ENCODE measurements around the gene KLRB1. TPM values are rescaled to one million over a fixed set of nuclear protein-coding genes. Genes with fewer than 3 reads are reported as not detected.
"Not testable (repeated sequence)": the region's sequence is repeated elsewhere in the genome, so short reads cannot be mapped to it uniquely, and the experiment has no call there.

Gene KLRB1
- total RNA-seq, 1 donor from 2014 or later, result not detected

DNA sequence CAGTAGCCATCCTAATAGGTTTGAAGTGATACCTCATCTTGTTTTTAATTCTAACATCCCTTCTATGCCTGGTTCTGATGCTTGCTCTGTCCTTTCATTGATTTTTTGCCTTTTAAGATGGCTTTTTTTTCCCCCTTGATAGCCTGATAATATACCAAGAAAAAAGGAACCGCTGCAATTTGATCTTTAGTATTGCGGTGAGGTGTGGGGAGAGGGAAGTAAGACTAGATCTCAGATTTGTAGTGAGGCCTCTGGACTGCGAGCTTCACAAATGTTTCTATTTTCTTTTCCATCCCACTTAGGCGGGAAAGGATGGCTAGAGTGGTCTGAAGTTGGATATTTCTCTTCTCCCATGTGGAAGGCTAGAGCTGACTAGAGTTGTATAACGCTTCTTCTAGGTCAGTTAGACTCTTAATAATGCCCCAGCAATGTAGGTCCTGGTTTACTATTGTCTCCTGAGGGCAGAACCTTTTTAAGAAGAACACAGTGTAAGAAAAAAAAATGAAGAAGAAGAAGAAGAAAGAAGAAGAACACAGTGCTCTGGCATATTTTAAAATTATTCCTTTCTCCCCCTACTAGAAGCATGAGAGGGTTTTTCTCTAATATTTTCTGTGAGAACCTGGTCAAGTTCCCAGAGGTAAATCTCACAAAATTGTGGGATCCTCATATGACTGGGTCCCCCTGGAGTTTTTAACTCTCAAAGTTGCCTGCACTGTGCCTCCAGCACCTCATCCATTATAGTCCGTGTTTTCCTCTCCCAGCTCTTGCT, 11.9 kb upstream of the KLRB1 start:
- peaks cover 7% of the 10 kb centered on the region for H3K36me3 Mint-ChIP-seq (ENCODE audit: low read depth)
- TF ChIP-seq, protein P1, sequence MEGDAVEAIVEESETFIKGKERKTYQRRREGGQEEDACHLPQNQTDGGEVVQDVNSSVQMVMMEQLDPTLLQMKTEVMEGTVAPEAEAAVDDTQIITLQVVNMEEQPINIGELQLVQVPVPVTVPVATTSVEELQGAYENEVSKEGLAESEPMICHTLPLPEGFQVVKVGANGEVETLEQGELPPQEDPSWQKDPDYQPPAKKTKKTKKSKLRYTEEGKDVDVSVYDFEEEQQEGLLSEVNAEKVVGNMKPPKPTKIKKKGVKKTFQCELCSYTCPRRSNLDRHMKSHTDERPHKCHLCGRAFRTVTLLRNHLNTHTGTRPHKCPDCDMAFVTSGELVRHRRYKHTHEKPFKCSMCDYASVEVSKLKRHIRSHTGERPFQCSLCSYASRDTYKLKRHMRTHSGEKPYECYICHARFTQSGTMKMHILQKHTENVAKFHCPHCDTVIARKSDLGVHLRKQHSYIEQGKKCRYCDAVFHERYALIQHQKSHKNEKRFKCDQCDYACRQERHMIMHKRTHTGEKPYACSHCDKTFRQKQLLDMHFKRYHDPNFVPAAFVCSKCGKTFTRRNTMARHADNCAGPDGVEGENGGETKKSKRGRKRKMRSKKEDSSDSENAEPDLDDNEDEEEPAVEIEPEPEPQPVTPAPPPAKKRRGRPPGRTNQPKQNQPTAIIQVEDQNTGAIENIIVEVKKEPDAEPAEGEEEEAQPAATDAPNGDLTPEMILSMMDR (conservative IDR thresholded peaks at IDR 0.05), result no peak
- no peak overlapping the region for H3K27ac Mint-ChIP-seq (ENCODE audit: unreplicated experiment)
- no peak for DNase-seq (ENCODE audit: low read depth, low spot score)
- peaks cover 3% of the 10 kb centered on the region for H3K9me3 Mint-ChIP-seq
- no peaks in the 10 kb centered on the region for H3K27me3 Mint-ChIP-seq (ENCODE audit: low read depth)
- H3K4me1 Mint-ChIP-seq, result no peaks in the 10 kb centered on the region
- no peak overlapping the region for H3K4me3 Mint-ChIP-seq

DNA sequence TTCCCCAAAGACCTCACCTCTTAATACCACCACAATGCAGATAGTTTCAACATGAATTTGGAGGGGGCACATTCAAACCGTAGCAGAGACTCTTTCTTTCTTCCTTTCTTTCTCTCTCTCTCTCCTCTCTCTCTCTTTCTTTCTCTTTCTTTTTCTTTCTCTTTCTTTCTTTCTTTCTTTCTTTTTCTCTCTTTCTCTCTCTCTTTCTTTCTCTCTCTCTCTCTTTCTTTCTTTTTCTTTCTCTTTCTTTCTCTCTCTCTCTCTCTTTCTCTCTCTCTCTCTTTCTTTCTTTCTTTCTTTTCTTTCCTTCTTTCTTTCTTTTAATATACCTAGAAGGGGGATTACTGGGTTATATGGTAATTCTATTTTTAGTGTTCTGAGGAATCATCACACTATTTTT, 11.2 kb upstream of the KLRB1 start:
- DNase-seq (ENCODE audit: low read depth, low spot score); H3K4me3 Mint-ChIP-seq; H3K27me3 Mint-ChIP-seq (ENCODE audit: low read depth); H3K27ac Mint-ChIP-seq (ENCODE audit: unreplicated experiment); H3K4me1 Mint-ChIP-seq; H3K9me3 Mint-ChIP-seq; H3K36me3 Mint-ChIP-seq (ENCODE audit: low read depth): not testable (repeated sequence)

DNA sequence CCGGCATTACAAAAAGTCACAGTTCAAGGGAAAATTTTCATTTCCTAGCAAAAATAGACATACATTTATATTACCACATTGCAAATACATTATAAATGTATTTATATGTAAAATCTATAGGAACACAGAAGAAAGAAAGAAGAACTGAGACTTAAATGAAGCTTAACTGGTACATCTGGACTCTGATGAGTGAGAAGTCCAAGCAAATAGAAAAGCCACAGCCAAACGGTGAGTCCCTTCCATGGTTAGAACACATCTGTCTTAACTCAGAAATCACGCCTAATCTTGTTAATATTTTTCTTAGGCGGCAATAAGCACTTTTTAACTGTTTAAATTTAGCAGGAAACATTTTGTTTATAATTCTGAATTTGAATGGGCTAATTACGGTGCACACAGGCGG, 9.4 kb upstream of the KLRB1 start:
- Mint-ChIP-seq H3K27me3 (ENCODE audit: low read depth) (no peaks in the 10 kb centered on the region), H3K4me3 (no peak overlapping the region), H3K27ac (ENCODE audit: unreplicated experiment) (no peak overlapping the region), H3K9me3 (peaks cover 6% of the 10 kb centered on the region), H3K4me1 (no peaks in the 10 kb centered on the region), H3K36me3 (ENCODE audit: low read depth) (peaks cover 4% of the 10 kb centered on the region)
- no peak for DNase-seq (ENCODE audit: low read depth, low spot score)
- TF ChIP-seq, protein P1 (conservative IDR thresholded peaks at IDR 0.05), result no peak

DNA sequence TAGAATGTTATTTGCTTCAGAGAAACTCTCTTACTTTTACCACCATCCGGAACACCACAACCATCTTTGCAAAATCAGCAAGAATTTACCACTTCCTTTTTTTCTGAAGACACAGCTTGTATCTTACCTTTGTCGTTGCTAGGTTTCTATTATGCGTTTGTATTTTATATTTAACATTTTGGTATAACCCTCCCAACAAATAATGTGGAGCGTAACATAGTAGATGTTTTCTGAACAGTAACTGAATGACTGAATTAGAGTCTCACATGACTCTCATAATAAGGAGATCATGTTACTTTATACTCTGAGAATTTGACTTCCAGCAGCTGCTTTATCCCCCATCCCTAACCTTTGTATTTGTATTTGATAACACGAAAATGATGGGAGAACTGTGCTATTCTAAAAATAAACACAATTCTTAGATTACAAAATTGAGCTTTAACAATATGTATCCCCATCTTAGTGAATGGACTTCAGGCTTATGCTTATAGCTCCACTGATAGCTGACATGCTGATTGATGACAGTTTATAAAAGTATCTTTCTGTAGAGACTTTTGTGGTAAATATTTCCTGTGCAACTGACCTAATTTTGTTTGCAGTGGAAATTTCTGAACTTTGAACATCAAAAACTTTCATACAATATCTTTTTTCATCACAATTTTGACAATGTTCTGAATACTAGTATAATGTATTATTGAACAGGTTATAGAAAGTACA, 7.9 kb upstream of the KLRB1 start:
- no peaks in the 10 kb centered on the region for H3K27me3 Mint-ChIP-seq (ENCODE audit: low read depth)
- peaks cover 10% of the 10 kb centered on the region for H3K36me3 Mint-ChIP-seq (ENCODE audit: low read depth)

DNA sequence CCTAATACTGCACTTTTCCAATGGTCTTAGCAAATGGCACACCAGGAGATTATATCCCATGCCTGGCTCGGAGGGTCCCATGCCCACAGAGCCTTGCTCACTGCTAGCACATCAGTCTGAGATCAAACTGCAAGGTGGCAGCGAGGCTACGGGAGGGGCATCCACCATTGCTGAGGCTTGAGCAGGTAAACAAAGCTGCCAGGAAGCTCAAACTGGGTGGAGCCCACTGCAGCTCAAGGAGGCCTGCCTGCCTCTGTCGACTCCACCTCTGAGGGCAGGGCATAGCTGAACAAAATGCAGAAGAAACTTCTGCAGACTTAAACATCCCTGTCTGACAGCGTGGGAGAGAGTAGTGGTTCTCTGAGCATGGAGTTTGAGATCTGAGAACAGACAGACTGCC, 2.9 kb upstream of the KLRB1 start:
- DNase-seq (ENCODE audit: low read depth, low spot score); H3K27me3 Mint-ChIP-seq (ENCODE audit: low read depth); H3K4me3 Mint-ChIP-seq; H3K4me1 Mint-ChIP-seq; H3K27ac Mint-ChIP-seq (ENCODE audit: unreplicated experiment): not testable (repeated sequence)
- H3K9me3 Mint-ChIP-seq, result peaks cover 14% of the 10 kb centered on the region
- H3K36me3 Mint-ChIP-seq (ENCODE audit: low read depth), result peaks cover 12% of the 10 kb centered on the region

More for the DNA sequence above, 7.9 kb upstream of the KLRB1 start:
- Mint-ChIP-seq H3K4me3 (no peak overlapping the region), H3K4me1 (no peaks in the 10 kb centered on the region), H3K27ac (ENCODE audit: unreplicated experiment) (no peak overlapping the region), H3K9me3 (peaks cover 12% of the 10 kb centered on the region)
- TF ChIP-seq, protein P1 (conservative IDR thresholded peaks at IDR 0.05), result no peak
- no peak for DNase-seq (ENCODE audit: low read depth, low spot score)

DNA sequence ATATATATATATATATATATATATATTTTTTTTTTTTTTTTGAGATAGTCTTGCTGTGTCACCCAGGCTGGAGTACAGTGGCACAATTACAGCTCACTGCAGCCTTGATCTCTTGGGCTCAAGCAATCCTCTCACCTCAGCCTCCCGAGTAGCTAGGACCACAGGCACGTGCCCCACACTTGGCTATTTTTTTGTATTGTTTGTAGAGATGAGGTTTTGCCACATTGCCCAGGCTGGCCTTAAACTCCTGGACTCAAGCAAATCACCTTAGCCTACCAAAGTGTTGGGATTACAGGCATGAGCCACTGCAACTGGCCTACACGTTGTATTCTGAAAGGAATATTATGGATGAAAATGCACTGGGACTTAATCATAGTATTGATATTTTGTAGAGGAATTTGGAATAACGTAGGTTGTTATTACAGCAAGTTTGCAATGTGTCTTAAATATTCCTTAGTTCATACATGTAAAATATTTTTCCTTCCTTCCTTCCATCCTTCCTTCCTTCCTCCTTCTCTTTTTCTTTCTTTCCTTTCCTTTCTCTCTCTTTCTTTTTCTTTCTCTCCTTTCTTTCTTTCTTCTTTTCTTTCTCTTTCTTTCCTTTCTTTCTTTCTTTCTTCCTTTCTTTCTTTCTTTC, 862 bp downstream of the KLRB1 start:
- Mint-ChIP-seq H3K36me3 (ENCODE audit: low read depth) (peaks cover 11% of the 10 kb centered on the region), H3K27ac (ENCODE audit: unreplicated experiment) (no peak overlapping the region), H3K4me3 (no peak overlapping the region), H3K4me1 (no peaks in the 10 kb centered on the region), H3K27me3 (ENCODE audit: low read depth) (no peaks in the 10 kb centered on the region), H3K9me3 (peaks cover 10% of the 10 kb centered on the region)
- TF ChIP-seq, protein P1 (conservative IDR thresholded peaks at IDR 0.05), result no peak
- DNase-seq (ENCODE audit: low read depth, low spot score), result no peak

Data from neural crest cell (in vitro differentiated cells).